Measurements from ENCODE around the gene MYH10. TPM values are rescaled to one million over a fixed set of nuclear protein-coding genes. Genes with fewer than 3 reads are reported as not detected.

Gene MYH10
- total RNA-seq, 1 experiment from 2014 or later, result 251 TPM

GRCh38 chr17:8504460-8505207 lies 125.9 kb downstream of the MYH10 start:
- no peak overlapping the region for H3K4ac ChIP-seq (ENCODE audit: low read depth, low read length)
- no peaks in the 10 kb centered on the region for H3K4me1 ChIP-seq (ENCODE audit: insufficient read depth, low read length)
- H3T11ph ChIP-seq (ENCODE audit: low read length), result no peak overlapping the region
- H3K14ac ChIP-seq (ENCODE audit: insufficient read depth, low read length), result no peak overlapping the region
- H4K8ac ChIP-seq (replicated peaks; ENCODE audit: insufficient read length, low read depth, low read length), result no peak overlapping the region
- H3K18ac ChIP-seq (ENCODE audit: insufficient read length, low read depth, low read length), result no peak overlapping the region
- no CpG with 5 or more reads among the region's 18 CpGs for WGBS (ENCODE audit: extremely low coverage, insufficient read length, low lambda C conversion rate)
- no peak overlapping the region for H3K56ac ChIP-seq (ENCODE audit: insufficient read length, low read depth, low read length)
- TF ChIP-seq, protein P1, sequence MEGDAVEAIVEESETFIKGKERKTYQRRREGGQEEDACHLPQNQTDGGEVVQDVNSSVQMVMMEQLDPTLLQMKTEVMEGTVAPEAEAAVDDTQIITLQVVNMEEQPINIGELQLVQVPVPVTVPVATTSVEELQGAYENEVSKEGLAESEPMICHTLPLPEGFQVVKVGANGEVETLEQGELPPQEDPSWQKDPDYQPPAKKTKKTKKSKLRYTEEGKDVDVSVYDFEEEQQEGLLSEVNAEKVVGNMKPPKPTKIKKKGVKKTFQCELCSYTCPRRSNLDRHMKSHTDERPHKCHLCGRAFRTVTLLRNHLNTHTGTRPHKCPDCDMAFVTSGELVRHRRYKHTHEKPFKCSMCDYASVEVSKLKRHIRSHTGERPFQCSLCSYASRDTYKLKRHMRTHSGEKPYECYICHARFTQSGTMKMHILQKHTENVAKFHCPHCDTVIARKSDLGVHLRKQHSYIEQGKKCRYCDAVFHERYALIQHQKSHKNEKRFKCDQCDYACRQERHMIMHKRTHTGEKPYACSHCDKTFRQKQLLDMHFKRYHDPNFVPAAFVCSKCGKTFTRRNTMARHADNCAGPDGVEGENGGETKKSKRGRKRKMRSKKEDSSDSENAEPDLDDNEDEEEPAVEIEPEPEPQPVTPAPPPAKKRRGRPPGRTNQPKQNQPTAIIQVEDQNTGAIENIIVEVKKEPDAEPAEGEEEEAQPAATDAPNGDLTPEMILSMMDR (conservative IDR thresholded peaks at IDR 0.05), result no peak
- H3K23ac ChIP-seq (ENCODE audit: insufficient read length, low read depth, low read length), result no peak overlapping the region
- no peak overlapping the region for H4K5ac ChIP-seq (ENCODE audit: insufficient read length, low read depth, low read length)
- H3K79me2 ChIP-seq (ENCODE audit: insufficient read depth, low read length), result no peaks in the 10 kb centered on the region
- H3K9ac ChIP-seq (ENCODE audit: extremely low read depth, insufficient read length, low read length), result no peak overlapping the region
- no peaks in the 10 kb centered on the region for H3K4me1 Mint-ChIP-seq
- H3K27me3 ChIP-seq (ENCODE audit: insufficient read depth, low read length), result no peaks in the 10 kb centered on the region
- no peak overlapping the region for H2BK20ac ChIP-seq (ENCODE audit: low read depth, low read length, poor library complexity, severe bottlenecking)
- H3K79me1 ChIP-seq (ENCODE audit: insufficient read depth, low read depth, low read length, poor library complexity, severe bottlenecking), result no peaks in the 10 kb centered on the region
- peak overlapping the region in 2 of 3 experiments; percentile 12 to 46; a peak in 3 of 7 replicates for H3K27ac Mint-ChIP-seq
- H2AFZ ChIP-seq (ENCODE audit: low read length), result no peak overlapping the region
- no peak overlapping the region for H3K4me3 Mint-ChIP-seq
- no peaks in the 10 kb centered on the region for H3K9me3 ChIP-seq (ENCODE audit: control insufficient read depth, low read depth, low read length)
- H4K20me1 ChIP-seq (ENCODE audit: control insufficient read depth, insufficient read depth, insufficient read length), result no peaks in the 10 kb centered on the region
- H3K27me3 Mint-ChIP-seq (ENCODE audit: low read depth), result no peaks in the 10 kb centered on the region
- H3K4me2 ChIP-seq (ENCODE audit: insufficient read depth, insufficient read length, low read length), result no peak overlapping the region
- no peaks in the 10 kb centered on the region for H3K9me3 Mint-ChIP-seq
- no peak overlapping the region for H4K91ac ChIP-seq (ENCODE audit: insufficient read length, low read depth, low read length)
- no peak overlapping the region for H2BK12ac ChIP-seq (ENCODE audit: insufficient read length, low read depth, low read length)
- peaks cover 47 to 95% (median 93%) of the 10 kb centered on the region in 3 experiments for H3K36me3 Mint-ChIP-seq (ENCODE audit: insufficient read depth in 1 of 3, low read depth in 3 of 3)
- H2BK15ac ChIP-seq (ENCODE audit: low read depth, low read length), result no peak overlapping the region
- no peak overlapping the region for H2BK120ac ChIP-seq (ENCODE audit: low read depth, low read length, poor library complexity, severe bottlenecking)
- H2AK5ac ChIP-seq (ENCODE audit: insufficient read length, low read length), result no peak overlapping the region
- no peak for DNase-seq
- no peak overlapping the region for H3K27ac ChIP-seq (ENCODE audit: insufficient read length, low read depth, low read length)
- no peaks in the 10 kb centered on the region for H3K23me2 ChIP-seq (ENCODE audit: insufficient read length, low read depth, low read length, poor library complexity, severe bottlenecking)
- no peak overlapping the region for H2BK5ac ChIP-seq (ENCODE audit: insufficient read length, low read length)
